MM.1S (cell line): ENCODE results near the gene PPM1H.

Source experiments
- DNase-seq: peaks from one replicate; pipeline ENCODE4 v3.0.0-alpha.2; 2015
- H2AFZ ChIP-seq: fragments of 300-600 bp; sonication (generic); 2 replicates; pipeline ENCODE4 v1.6.0; 2016; ENCODE audit warnings: antibody characterized with exemption, low read length
- H3F3A ChIP-seq: fragments of 300-600 bp; sonication (generic); 2 replicates; pipeline ENCODE4 v1.6.1; 2016; ENCODE audit warnings: mild to moderate bottlenecking, antibody characterized with exemption, low read length, moderate library complexity, mixed read lengths; ENCODE audit not compliant: insufficient read depth
- H3K27ac ChIP-seq: fragments of 300-600 bp; sonication (generic); 2 replicates; pipeline ENCODE4 v1.5.1; 2016; ENCODE audit warnings: mild to moderate bottlenecking, low read length
- H3K27me3 ChIP-seq: fragments of 300-600 bp; sonication (generic); replicated peaks from 2 replicates; pipeline ENCODE4 v1.6.0; 2016; ENCODE audit warnings: low read length; ENCODE audit not compliant: insufficient read depth
- H3K36me3 ChIP-seq: fragments of 300-600 bp; sonication (generic); replicated peaks from 2 replicates; pipeline ENCODE4 v1.6.1; 2016; ENCODE audit warnings: mild to moderate bottlenecking, low read length, mixed read lengths; ENCODE audit not compliant: insufficient read depth
- H3K4me1 ChIP-seq: fragments of 300-600 bp; sonication (generic); 2 replicates; pipeline ENCODE4 v1.6.1; 2016; ENCODE audit warnings: low read length, mixed read lengths
- H3K4me2 ChIP-seq: fragments of 300-600 bp; sonication (generic); 2 replicates; pipeline ENCODE4 v1.6.0; 2016; ENCODE audit warnings: low read depth, low read length
- H3K4me3 ChIP-seq: fragments of 300-600 bp; sonication (generic); 2 replicates; pipeline ENCODE4 v1.5.1; 2016; ENCODE audit warnings: low read length, mixed read lengths
- H3K79me2 ChIP-seq: fragments of 300-600 bp; sonication (generic); 2 replicates; pipeline ENCODE4 v1.6.1; 2016; ENCODE audit warnings: mixed run types, low read length, mixed read lengths
- H3K9ac ChIP-seq: fragments of 300-600 bp; sonication (generic); 2 replicates; pipeline ENCODE4 v1.6.1; 2016; ENCODE audit warnings: low read length, mixed read lengths
- H3K9me2 ChIP-seq: fragments of 300-600 bp; sonication (generic); replicated peaks from 2 replicates; pipeline ENCODE4 v1.6.1; 2016; ENCODE audit warnings: mild to moderate bottlenecking, low read length, mixed read lengths; ENCODE audit not compliant: insufficient read depth
- H3K9me3 ChIP-seq: fragments of 300-600 bp; sonication (generic); replicated peaks from 2 replicates; pipeline ENCODE4 v1.6.1; 2016; ENCODE audit warnings: mild to moderate bottlenecking, low read length, mixed read lengths; ENCODE audit not compliant: insufficient read depth
- H4K20me1 ChIP-seq: fragments of 300-600 bp; sonication (generic); 2 replicates; pipeline ENCODE4 v1.6.1; 2016; ENCODE audit warnings: mild to moderate bottlenecking, low read length, moderate library complexity, mixed read lengths; ENCODE audit not compliant: insufficient read depth
- CTCF ChIP-seq: fragments of 300-600 bp; sonication (generic); IDR thresholded peaks from 2 replicates; pipeline ENCODE4 v1.5.1; 2016; ENCODE audit warnings: antibody characterized with exemption, low read length, mixed read lengths
- EZH2 ChIP-seq: fragments of 300-600 bp; sonication (generic); optimal IDR thresholded peaks from 2 replicates; pipeline ENCODE3; 2017; ENCODE audit warnings: low read depth, mild to moderate bottlenecking, antibody characterized with exemption, low read length, mixed read lengths
- EZH2phosphoT487 ChIP-seq: fragments of 300-600 bp; sonication (generic); IDR thresholded peaks from 2 replicates; pipeline ENCODE4 v1.6.1; 2018; ENCODE audit warnings: antibody characterized with exemption, low read length

PPM1H gene

GRCh38 chr12:62868820-62869219 lies 66.1 kb downstream of the PPM1H start:
- no peaks in the 10 kb centered on the region for H3K36me3 ChIP-seq
- H3K27me3 ChIP-seq: no peaks in the 10 kb centered on the region
- H3K4me3 ChIP-seq: no peak overlapping the region
- no peaks in the 10 kb centered on the region for H3K9me2 ChIP-seq
- no peaks in the 10 kb centered on the region for H3K79me2 ChIP-seq
- H3K4me2 ChIP-seq: no peak overlapping the region
- no peak overlapping the region for H3K27ac ChIP-seq
- no peak for TF ChIP-seq EZH2
- no peak for TF ChIP-seq EZH2phosphoT487
- TF ChIP-seq CTCF: no peak
- no peaks in the 10 kb centered on the region for H4K20me1 ChIP-seq
- H3K4me1 ChIP-seq: no peaks in the 10 kb centered on the region
- no peaks in the 10 kb centered on the region for H3F3A ChIP-seq
- no peak overlapping the region for H2AFZ ChIP-seq
- H3K9me3 ChIP-seq: no peaks in the 10 kb centered on the region
- DNase-seq: no peak
- no peak overlapping the region for H3K9ac ChIP-seq

- Histone ChIP-seq H3K9me3 (no peaks in the 10 kb centered on the region), H3K4me3 (no peak overlapping the region), H2AFZ (no peak overlapping the region), H3K36me3 (no peaks in the 10 kb centered on the region), H3K9me2 (no peaks in the 10 kb centered on the region), H3K4me1 (no peaks in the 10 kb centered on the region), H3F3A (no peaks in the 10 kb centered on the region), H3K9ac (no peak overlapping the region), H3K27ac (no peak overlapping the region), H4K20me1 (no peaks in the 10 kb centered on the region), H3K27me3 (no peaks in the 10 kb centered on the region), H3K79me2 (no peaks in the 10 kb centered on the region), H3K4me2 (no peak overlapping the region)
- no peak for DNase-seq
- TF ChIP-seq EZH2 (no peak), EZH2phosphoT487 (no peak), CTCF (no peak)
Measured at GRCh38 chr12:62866451-62867082, 68.4 kb downstream of the PPM1H start.

- Histone ChIP-seq H3K4me2 (no peak overlapping the region), H3K9me2 (no peaks in the 10 kb centered on the region), H3K4me1 (no peaks in the 10 kb centered on the region), H3K79me2 (no peaks in the 10 kb centered on the region), H3F3A (no peaks in the 10 kb centered on the region), H2AFZ (no peak overlapping the region), H3K4me3 (no peak overlapping the region), H3K27me3 (no peaks in the 10 kb centered on the region), H3K9me3 (no peaks in the 10 kb centered on the region), H4K20me1 (no peaks in the 10 kb centered on the region), H3K9ac (no peak overlapping the region), H3K36me3 (no peaks in the 10 kb centered on the region), H3K27ac (no peak overlapping the region)
- DNase-seq: no peak
- TF ChIP-seq EZH2phosphoT487 (no peak), CTCF (no peak), EZH2 (no peak)
Measured at GRCh38 chr12:62865937-62866336, 69.0 kb downstream of the PPM1H start.
